ENCODE results near the gene RBM47. TPM values are rescaled to one million over a fixed set of nuclear protein-coding genes. Genes with fewer than 3 reads are reported as not detected.
"Not testable (repeated sequence)": the region's sequence is repeated elsewhere in the genome, so short reads cannot be mapped to it uniquely, and the experiment has no call there.

RBM47 gene
- total and polyA plus RNA-seq, 4 experiments from 2014 or later: 0.10 to 1.5 (median 0.87) TPM

GRCh38 chr4:40395908-40396793 lies 233.5 kb downstream of the RBM47 start:
- intact Hi-C loops (cut with micrococcal nuclease): no loop called here
- Histone ChIP-seq H3K4me1 (ENCODE audit: insufficient read depth, low read length) (no peaks in the 10 kb centered on the region), H3K36me3 (ENCODE audit: insufficient read depth, low read length) (no peaks in the 10 kb centered on the region), H3K27me3 (ENCODE audit: insufficient read depth, low read length) (no peaks in the 10 kb centered on the region), H3K4me3 (ENCODE audit: low read length in 2 of 2) (no peak overlapping the region), H3K9me3 (ENCODE audit: control insufficient read depth in 1 of 2, low read length in 2 of 2) (no peaks in the 10 kb centered on the region), H3K27ac (ENCODE audit: low read depth, low read length) (no peak overlapping the region)
- Mint-ChIP-seq H3K27me3 (no peaks in the 10 kb centered on the region), H3K27ac (no peak overlapping the region), H3K36me3 (no peaks in the 10 kb centered on the region), H3K4me3 (no peak overlapping the region), H3K4me1 (no peaks in the 10 kb centered on the region), H3K9me3 (no peaks in the 10 kb centered on the region)
- CTCF ChIA-PET (ENCODE audit: partially characterized antibody): no interaction called here
- POLR2A ChIA-PET (ENCODE audit: partially characterized antibody): no interaction called here
- no peak for DNase-seq

- H3K36me3 Mint-ChIP-seq: no peaks in the 10 kb centered on the region
- Histone ChIP-seq H3K9me3 (ENCODE audit: control insufficient read depth in 1 of 2, low read length in 2 of 2) (no peaks in the 10 kb centered on the region), H3K4me1 (ENCODE audit: insufficient read depth, low read length) (no peaks in the 10 kb centered on the region), H3K27ac (ENCODE audit: low read depth, low read length) (no peak overlapping the region), H3K27me3 (ENCODE audit: insufficient read depth, low read length) (no peaks in the 10 kb centered on the region), H3K4me3 (ENCODE audit: low read length in 2 of 2) (no peak overlapping the region), H3K36me3 (ENCODE audit: insufficient read depth, low read length) (no peaks in the 10 kb centered on the region)
- H3K4me3 Mint-ChIP-seq: no peak overlapping the region
- CTCF ChIA-PET (ENCODE audit: partially characterized antibody): no interaction called here
- no peaks in the 10 kb centered on the region for H3K27me3 Mint-ChIP-seq
- no peaks in the 10 kb centered on the region for H3K9me3 Mint-ChIP-seq
- H3K4me1 Mint-ChIP-seq: no peaks in the 10 kb centered on the region
- POLR2A ChIA-PET (ENCODE audit: partially characterized antibody): no interaction called here
- no peak for DNase-seq
- intact Hi-C loops (cut with micrococcal nuclease): no loop called here
- no peak overlapping the region for H3K27ac Mint-ChIP-seq
Measured at GRCh38 chr4:40395166-40395900, 234.3 kb downstream of the RBM47 start.

GRCh38 chr4:40394236-40394635 lies 235.4 kb downstream of the RBM47 start:
- Histone ChIP-seq H3K4me3 (ENCODE audit: low read length in 2 of 2) (no peak overlapping the region), H3K4me1 (ENCODE audit: insufficient read depth, low read length) (no peaks in the 10 kb centered on the region), H3K36me3 (ENCODE audit: insufficient read depth, low read length) (no peaks in the 10 kb centered on the region), H3K9me3 (ENCODE audit: control insufficient read depth in 1 of 2, low read length in 2 of 2) (no peaks in the 10 kb centered on the region), H3K27ac (ENCODE audit: low read depth, low read length) (no peak overlapping the region), H3K27me3 (ENCODE audit: insufficient read depth, low read length) (no peaks in the 10 kb centered on the region)
- H3K27ac Mint-ChIP-seq: peak overlapping the region in 1 of 7 donors; percentile 2
- no peaks in the 10 kb centered on the region for H3K36me3 Mint-ChIP-seq
- no peaks in the 10 kb centered on the region for H3K4me1 Mint-ChIP-seq
- intact Hi-C loops (cut with micrococcal nuclease): no loop called here
- DNase-seq: no peak
- POLR2A ChIA-PET (ENCODE audit: partially characterized antibody): no interaction called here
- no peaks in the 10 kb centered on the region for H3K9me3 Mint-ChIP-seq
- CTCF ChIA-PET (ENCODE audit: partially characterized antibody): no interaction called here
- H3K27me3 Mint-ChIP-seq: no peaks in the 10 kb centered on the region
- no peak overlapping the region for H3K4me3 Mint-ChIP-seq

GRCh38 chr4:40392241-40392640 lies 237.4 kb downstream of the RBM47 start:
- POLR2A ChIA-PET (ENCODE audit: partially characterized antibody); intact Hi-C loops (cut with micrococcal nuclease): not testable (repeated sequence)

GRCh38 chr4:40389986-40390385 lies 239.7 kb downstream of the RBM47 start:
- H3K27ac Mint-ChIP-seq: no peak overlapping the region
- Histone ChIP-seq H3K9me3 (ENCODE audit: control insufficient read depth in 1 of 2, low read length in 2 of 2) (no peaks in the 10 kb centered on the region), H3K36me3 (ENCODE audit: insufficient read depth, low read length) (no peaks in the 10 kb centered on the region), H3K27ac (ENCODE audit: low read depth, low read length) (no peak overlapping the region), H3K4me3 (ENCODE audit: low read length in 2 of 2) (no peak overlapping the region), H3K27me3 (ENCODE audit: insufficient read depth, low read length) (no peaks in the 10 kb centered on the region), H3K4me1 (ENCODE audit: insufficient read depth, low read length) (no peaks in the 10 kb centered on the region)
- peaks cover 0 to 4% (median 0%) of the 10 kb centered on the region in 4 donors for H3K4me1 Mint-ChIP-seq
- no peaks in the 10 kb centered on the region for H3K9me3 Mint-ChIP-seq
- no peak overlapping the region for H3K4me3 Mint-ChIP-seq
- no peak for DNase-seq
- intact Hi-C loops (cut with micrococcal nuclease): no loop called here
- no peaks in the 10 kb centered on the region for H3K36me3 Mint-ChIP-seq
- CTCF ChIA-PET (ENCODE audit: partially characterized antibody): no interaction called here
- POLR2A ChIA-PET (ENCODE audit: partially characterized antibody): no interaction called here
- no peaks in the 10 kb centered on the region for H3K27me3 Mint-ChIP-seq

More at GRCh38 chr4:40392241-40392640, 237.4 kb downstream of the RBM47 start:
- H3K4me1 ChIP-seq (ENCODE audit: insufficient read depth, low read length); H3K36me3 ChIP-seq (ENCODE audit: insufficient read depth, low read length); H3K9me3 ChIP-seq (ENCODE audit: control insufficient read depth in 1 of 2, low read length in 2 of 2); CTCF ChIA-PET (ENCODE audit: partially characterized antibody); H3K27ac ChIP-seq (ENCODE audit: low read depth, low read length); H3K4me3 Mint-ChIP-seq; H3K4me3 ChIP-seq (ENCODE audit: low read length in 2 of 2); H3K27me3 ChIP-seq (ENCODE audit: insufficient read depth, low read length); H3K27ac Mint-ChIP-seq; H3K9me3 Mint-ChIP-seq; H3K36me3 Mint-ChIP-seq; H3K4me1 Mint-ChIP-seq; DNase-seq; H3K27me3 Mint-ChIP-seq: not testable (repeated sequence)

GRCh38 chr4:40388239-40388638 lies 241.4 kb downstream of the RBM47 start:
- ChIA-PET CTCF (ENCODE audit: partially characterized antibody) (no interaction called here), POLR2A (ENCODE audit: partially characterized antibody) (no interaction called here)
- H3K36me3 ChIP-seq (ENCODE audit: insufficient read depth, low read length): no peaks in the 10 kb centered on the region
- no peak for DNase-seq
- H3K9me3 ChIP-seq (ENCODE audit: control insufficient read depth in 1 of 2, low read length in 2 of 2): no peaks in the 10 kb centered on the region
- no peaks in the 10 kb centered on the region for H3K4me1 ChIP-seq (ENCODE audit: insufficient read depth, low read length)
- no peaks in the 10 kb centered on the region for H3K27me3 Mint-ChIP-seq
- no peaks in the 10 kb centered on the region for H3K9me3 Mint-ChIP-seq
- H3K27ac ChIP-seq (ENCODE audit: low read depth, low read length): no peak overlapping the region
- H3K27me3 ChIP-seq (ENCODE audit: insufficient read depth, low read length): no peaks in the 10 kb centered on the region
- no peaks in the 10 kb centered on the region for H3K36me3 Mint-ChIP-seq
- H3K27ac Mint-ChIP-seq: no peak overlapping the region
- intact Hi-C loops (cut with micrococcal nuclease): no loop called here
- H3K4me3 Mint-ChIP-seq: no peak overlapping the region
- H3K4me3 ChIP-seq (ENCODE audit: low read length in 2 of 2): no peak overlapping the region
- H3K4me1 Mint-ChIP-seq: peaks cover 0 to 4% (median 0%) of the 10 kb centered on the region in 4 donors

GRCh38 chr4:40380647-40381046 lies 249.0 kb downstream of the RBM47 start:
- no peaks in the 10 kb centered on the region for H3K27me3 Mint-ChIP-seq
- Histone ChIP-seq H3K4me1 (ENCODE audit: insufficient read depth, low read length) (no peaks in the 10 kb centered on the region), H3K27ac (ENCODE audit: low read depth, low read length) (no peak overlapping the region), H3K36me3 (ENCODE audit: insufficient read depth, low read length) (no peaks in the 10 kb centered on the region), H3K4me3 (ENCODE audit: low read length in 2 of 2) (no peak overlapping the region), H3K9me3 (ENCODE audit: control insufficient read depth in 1 of 2, low read length in 2 of 2) (no peaks in the 10 kb centered on the region), H3K27me3 (ENCODE audit: insufficient read depth, low read length) (no peaks in the 10 kb centered on the region)
- H3K4me1 Mint-ChIP-seq: no peaks in the 10 kb centered on the region
- no peak for DNase-seq
- ChIA-PET CTCF (ENCODE audit: partially characterized antibody) (no interaction called here), POLR2A (ENCODE audit: partially characterized antibody) (no interaction called here)
- no peaks in the 10 kb centered on the region for H3K9me3 Mint-ChIP-seq
- intact Hi-C loops (cut with micrococcal nuclease): no loop called here
- H3K4me3 Mint-ChIP-seq: no peak overlapping the region
- H3K27ac Mint-ChIP-seq: peak overlapping the region in 1 of 7 donors; percentile 49
- H3K36me3 Mint-ChIP-seq: no peaks in the 10 kb centered on the region
